ENCODE results near the gene NALCN. TPM values are rescaled to one million over a fixed set of nuclear protein-coding genes. Genes with fewer than 3 reads are reported as not detected.

Gene NALCN
- polyA plus RNA-seq, 3 donors, result not detected

GRCh38 chr13:101217086-101217485, 199.2 kb downstream of the NALCN start:
- no peak overlapping the region for H2AFZ ChIP-seq (ENCODE audit: insufficient read depth, low read depth, low read length, poor library complexity, severe bottlenecking)
- TF ChIP-seq CTCF (IDR thresholded peaks at IDR 0.05), result no peak
- H3K79me2 ChIP-seq (ENCODE audit: insufficient read depth, low read length), result no peaks in the 10 kb centered on the region
- Mint-ChIP-seq H3K4me1 (no peaks in the 10 kb centered on the region), H3K27me3 (ENCODE audit: low read depth in 3 of 3) (peaks cover 0 to 2% (median 0%) of the 10 kb centered on the region in 3 donors), H3K27ac (no peak overlapping the region), H3K9me3 (peaks cover 0 to 10% (median 0%) of the 10 kb centered on the region in 7 donors), H3K36me3 (no peaks in the 10 kb centered on the region), H3K4me3 (no peak overlapping the region)
- no peaks in the 10 kb centered on the region for H3K36me3 ChIP-seq (replicated peaks in 1 of 2; ENCODE audit: control insufficient read depth in 1 of 2, insufficient read depth in 2 of 2, low read length in 2 of 2)
- intact Hi-C loops (cut with micrococcal nuclease), result no loop called here
- H3K4me2 ChIP-seq (replicated peaks; ENCODE audit: extremely low read depth, low read length, poor library complexity, severe bottlenecking), result no peak overlapping the region
- no peaks in the 10 kb centered on the region for H3K9me3 ChIP-seq (replicated peaks in 1 of 2; ENCODE audit: control insufficient read depth in 1 of 2, insufficient read depth in 1 of 2, low read length in 2 of 2)
- no peak for DNase-seq
- H3K27me3 ChIP-seq (ENCODE audit: control insufficient read depth in 2 of 2, insufficient read depth in 2 of 2, low read length in 2 of 2), result no peaks in the 10 kb centered on the region
- no peak overlapping the region for H3K27ac ChIP-seq (ENCODE audit: low read depth in 1 of 2, low read length in 2 of 2)
- H3K4me3 ChIP-seq (replicated peaks in 1 of 3; ENCODE audit: low read depth in 2 of 3, low read length in 3 of 3), result no peak overlapping the region
- no peak overlapping the region for H3K9ac ChIP-seq (ENCODE audit: insufficient read depth, low read length, poor library complexity, severe bottlenecking)
- no peaks in the 10 kb centered on the region for H3K4me1 ChIP-seq (ENCODE audit: control insufficient read depth in 1 of 2, insufficient read depth in 2 of 2, low read length in 2 of 2)
- no peaks in the 10 kb centered on the region for H4K20me1 ChIP-seq (ENCODE audit: insufficient read depth, low read length)

GRCh38 chr13:101211261-101211660, 205.0 kb downstream of the NALCN start:
- no peak for DNase-seq
- no peak overlapping the region for H3K4me3 Mint-ChIP-seq
- intact Hi-C loops (cut with micrococcal nuclease), result no loop called here
- Histone ChIP-seq H3K4me2 (replicated peaks; ENCODE audit: extremely low read depth, low read length, poor library complexity, severe bottlenecking) (no peak overlapping the region), H3K9ac (ENCODE audit: insufficient read depth, low read length, poor library complexity, severe bottlenecking) (no peak overlapping the region), H3K9me3 (replicated peaks in 1 of 2; ENCODE audit: control insufficient read depth in 1 of 2, insufficient read depth in 1 of 2, low read length in 2 of 2) (peaks cover 11 to 12% of the 10 kb centered on the region in 2 donors), H4K20me1 (ENCODE audit: insufficient read depth, low read length) (no peaks in the 10 kb centered on the region), H3K79me2 (ENCODE audit: insufficient read depth, low read length) (no peaks in the 10 kb centered on the region), H3K27ac (ENCODE audit: low read depth in 1 of 2, low read length in 2 of 2) (no peak overlapping the region), H3K27me3 (ENCODE audit: control insufficient read depth in 2 of 2, insufficient read depth in 2 of 2, low read length in 2 of 2) (no peaks in the 10 kb centered on the region), H3K4me1 (ENCODE audit: control insufficient read depth in 1 of 2, insufficient read depth in 2 of 2, low read length in 2 of 2) (no peaks in the 10 kb centered on the region), H2AFZ (ENCODE audit: insufficient read depth, low read depth, low read length, poor library complexity, severe bottlenecking) (no peak overlapping the region), H3K4me3 (replicated peaks in 1 of 3; ENCODE audit: low read depth in 2 of 3, low read length in 3 of 3) (no peak overlapping the region), H3K36me3 (replicated peaks in 1 of 2; ENCODE audit: control insufficient read depth in 1 of 2, insufficient read depth in 2 of 2, low read length in 2 of 2) (no peaks in the 10 kb centered on the region)
- H3K27ac Mint-ChIP-seq, result no peak overlapping the region
- no peak for TF ChIP-seq CTCF (IDR thresholded peaks at IDR 0.05)
- H3K27me3 Mint-ChIP-seq (ENCODE audit: low read depth in 3 of 3), result peaks cover 0 to 2% (median 0%) of the 10 kb centered on the region in 3 donors
- peaks cover 2 to 10% (median 5%) of the 10 kb centered on the region in 7 donors for H3K9me3 Mint-ChIP-seq
- no peaks in the 10 kb centered on the region for H3K4me1 Mint-ChIP-seq
- H3K36me3 Mint-ChIP-seq, result no peaks in the 10 kb centered on the region

Data from CD14-positive monocyte (primary cell).